DOHH2 (cell line): Measurements from ENCODE around the gene TMEM161A.

Experiments
- EZH2phosphoT487 ChIP-seq: fragments of 200-600 bp; sonication (generic); IDR thresholded peaks from 2 replicates; pipeline ENCODE4 v1.6.1; 2017; ENCODE audit warnings: borderline replicate concordance, mild to moderate bottlenecking, antibody characterized with exemption, low read length, moderate library complexity, mixed read lengths
- TF ChIP-seq, protein P1 (sequence below): fragments of 200-600 bp; sonication (generic); IDR thresholded peaks from one replicate; pipeline ENCODE4 v1.5.1; 2014; ENCODE audit warnings: antibody characterized with exemption, mild to moderate bottlenecking, low read depth, low read length; ENCODE audit not compliant: poor library complexity, severe bottlenecking

DNA sequence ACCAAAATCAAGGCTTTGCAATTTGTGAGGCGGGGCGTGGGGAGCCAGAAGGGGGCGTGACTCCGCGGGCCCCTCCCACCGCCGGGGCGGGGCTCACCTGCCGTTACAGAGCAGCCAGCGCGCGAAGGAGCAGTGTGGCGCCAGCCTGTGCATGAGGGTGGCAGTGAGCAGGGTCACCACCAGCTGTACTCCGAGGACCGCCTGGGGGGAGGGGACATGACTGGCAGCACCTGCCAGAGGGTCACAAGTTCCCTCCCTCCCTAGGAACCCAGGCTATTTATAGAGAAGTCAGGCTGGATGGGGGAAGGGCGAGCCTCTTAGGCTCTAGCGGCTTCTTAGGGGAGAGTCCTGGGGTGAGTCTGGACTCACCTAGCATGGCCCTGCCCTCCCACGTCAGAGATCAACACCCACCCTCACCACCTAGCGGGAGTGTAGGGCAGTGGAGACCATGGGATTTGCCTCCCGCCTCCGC is 3.6 kb downstream of the TMEM161A start:
- TF ChIP-seq, protein P1, sequence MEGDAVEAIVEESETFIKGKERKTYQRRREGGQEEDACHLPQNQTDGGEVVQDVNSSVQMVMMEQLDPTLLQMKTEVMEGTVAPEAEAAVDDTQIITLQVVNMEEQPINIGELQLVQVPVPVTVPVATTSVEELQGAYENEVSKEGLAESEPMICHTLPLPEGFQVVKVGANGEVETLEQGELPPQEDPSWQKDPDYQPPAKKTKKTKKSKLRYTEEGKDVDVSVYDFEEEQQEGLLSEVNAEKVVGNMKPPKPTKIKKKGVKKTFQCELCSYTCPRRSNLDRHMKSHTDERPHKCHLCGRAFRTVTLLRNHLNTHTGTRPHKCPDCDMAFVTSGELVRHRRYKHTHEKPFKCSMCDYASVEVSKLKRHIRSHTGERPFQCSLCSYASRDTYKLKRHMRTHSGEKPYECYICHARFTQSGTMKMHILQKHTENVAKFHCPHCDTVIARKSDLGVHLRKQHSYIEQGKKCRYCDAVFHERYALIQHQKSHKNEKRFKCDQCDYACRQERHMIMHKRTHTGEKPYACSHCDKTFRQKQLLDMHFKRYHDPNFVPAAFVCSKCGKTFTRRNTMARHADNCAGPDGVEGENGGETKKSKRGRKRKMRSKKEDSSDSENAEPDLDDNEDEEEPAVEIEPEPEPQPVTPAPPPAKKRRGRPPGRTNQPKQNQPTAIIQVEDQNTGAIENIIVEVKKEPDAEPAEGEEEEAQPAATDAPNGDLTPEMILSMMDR = no peak
- TF ChIP-seq EZH2phosphoT487 = no peak
